CD1c-positive myeloid dendritic cell (primary cell): ENCODE measurements around the gene RNF8.
A peak's percentile ranks its signal among the peaks of the same experiment; 100 is the strongest.
"Not testable (repeated sequence)": the region's sequence is repeated elsewhere in the genome, so short reads cannot be mapped to it uniquely, and the experiment has no call there.

Experiments used
- DNase-seq: peaks from one replicate; pipeline ENCODE4 v3.0.0-alpha.2; 2016; ENCODE audit errors: extremely low spot score

Gene RNF8

GRCh38 chr6:37321101-37321500 lies 32.7 kb upstream of the RNF8 start:
- DNase-seq: no peak

DNA sequence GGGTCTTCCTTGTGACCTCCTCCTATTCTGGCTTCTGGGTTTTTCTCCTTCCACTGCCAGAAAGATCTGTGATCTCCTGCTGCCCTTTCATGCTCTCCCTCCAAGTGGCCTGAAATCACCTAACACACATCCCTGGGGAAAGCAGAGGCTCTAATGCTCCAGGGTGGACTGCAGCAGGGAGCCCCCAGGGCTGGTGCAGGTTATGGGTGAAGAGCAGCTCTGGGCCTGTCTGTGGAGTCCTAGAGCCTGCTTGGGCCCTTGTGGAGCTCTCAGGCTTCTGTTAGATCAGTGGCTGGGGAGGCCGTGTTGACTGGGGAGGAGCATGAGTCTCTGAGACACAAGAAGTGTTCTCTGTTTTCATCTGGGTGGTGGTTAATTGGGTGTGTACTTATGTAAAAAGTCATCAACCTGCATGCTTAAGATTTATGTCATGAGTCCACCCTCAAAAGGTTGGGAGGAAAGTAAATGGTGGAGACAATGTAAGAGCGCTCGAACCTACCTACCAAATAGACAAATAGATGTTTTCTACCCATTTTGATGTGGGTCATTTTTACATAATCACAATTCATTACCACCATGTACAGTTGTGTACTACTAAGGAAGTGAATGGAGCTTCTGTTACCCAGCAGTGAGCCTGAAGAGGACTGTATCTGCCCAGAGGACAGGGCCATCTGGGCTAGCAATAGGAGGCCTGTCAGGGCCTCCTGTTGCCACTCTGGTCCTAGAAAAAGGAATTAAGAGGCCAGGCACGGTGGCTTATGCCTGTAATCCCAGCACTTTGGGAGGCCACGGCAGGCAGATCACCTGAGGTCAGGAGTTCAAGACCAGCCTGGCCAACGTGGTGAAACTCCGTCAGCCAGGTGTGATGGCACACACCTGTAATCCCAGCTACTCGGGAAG lies 32.0 kb upstream of the RNF8 start:
- DNase-seq: no peak

GRCh38 chr6:37323580-37323979 lies 30.2 kb upstream of the RNF8 start:
- DNase-seq: no peak

- DNase-seq: no peak
These were observed 29.4 kb upstream of the RNF8 start for GRCh38 chr6:37324131-37325033.

GRCh38 chr6:37330345-37330744 lies 23.4 kb upstream of the RNF8 start:
- DNase-seq: not testable (repeated sequence)

DNA sequence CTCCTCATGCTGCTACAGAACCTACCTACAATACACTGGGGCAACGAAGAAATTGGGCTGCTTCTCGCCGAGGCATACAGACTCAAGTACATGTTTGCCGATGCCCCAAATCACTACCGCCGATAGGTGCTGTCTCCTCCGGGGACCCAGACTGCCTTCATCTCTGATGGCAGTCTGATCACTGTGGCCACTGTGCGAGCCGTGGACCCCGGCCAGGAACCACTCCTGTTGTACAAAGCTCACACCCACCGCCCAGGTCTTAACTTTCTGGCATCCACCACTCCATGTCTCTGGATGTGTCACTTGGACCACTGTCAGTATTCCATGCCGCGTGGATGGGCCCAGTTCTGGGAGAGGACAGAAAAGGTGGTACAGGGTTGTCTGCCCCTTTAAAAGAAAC lies 22.7 kb upstream of the RNF8 start:
- no peak for DNase-seq

- DNase-seq: no peak
These were observed 20.9 kb upstream of the RNF8 start for GRCh38 chr6:37332894-37333293.

GRCh38 chr6:37334047-37334446 lies 19.7 kb upstream of the RNF8 start:
- DNase-seq: no peak

- not testable (repeated sequence) for DNase-seq
These were observed 15.5 kb upstream of the RNF8 start for GRCh38 chr6:37338317-37338716.

- DNase-seq: no peak
These were observed 15.0 kb upstream of the RNF8 start for GRCh38 chr6:37338745-37339255.

DNA sequence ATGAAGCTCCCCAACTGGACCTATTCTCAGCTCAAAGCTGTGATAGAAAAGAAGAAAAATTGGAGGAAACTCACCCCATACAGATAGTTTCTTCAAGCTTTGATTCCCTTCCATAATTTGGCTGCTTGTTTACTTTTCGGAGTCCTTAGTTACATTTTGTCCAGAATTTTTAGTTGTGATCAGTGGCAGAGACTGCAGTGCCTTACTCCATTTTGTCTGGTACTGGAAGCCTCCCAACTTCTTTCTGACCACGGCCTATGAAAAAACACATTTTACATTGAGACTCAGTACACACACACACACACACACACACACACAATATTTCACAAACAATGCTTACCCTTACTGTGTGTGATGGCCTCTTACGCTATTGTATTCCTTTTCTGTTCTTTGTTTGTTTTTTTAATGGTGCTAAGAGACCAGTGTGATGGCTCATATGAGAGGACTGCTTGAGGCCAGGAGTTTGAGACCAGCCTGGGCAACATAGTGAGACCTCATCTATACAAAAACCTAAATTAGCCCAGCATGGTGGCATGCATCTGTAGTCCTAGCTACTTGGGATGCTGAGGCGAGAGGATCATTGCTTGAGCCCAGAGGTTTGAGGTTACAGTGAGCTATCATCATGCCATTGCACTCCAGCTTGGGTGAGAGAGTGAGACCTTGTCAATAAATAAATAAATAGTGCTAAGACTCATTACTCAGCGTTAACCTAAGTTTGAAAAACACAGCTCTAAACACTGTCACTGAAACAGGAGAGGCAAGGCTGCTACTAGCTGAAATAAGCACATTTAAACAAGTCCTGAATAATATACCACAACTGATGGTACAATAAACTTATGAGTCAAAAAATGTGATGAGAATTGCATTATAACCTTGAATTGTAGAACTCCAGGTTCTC lies 13.8 kb upstream of the RNF8 start:
- DNase-seq: no peak

- no peak for DNase-seq
These were observed 13.2 kb upstream of the RNF8 start for GRCh38 chr6:37340639-37340943.

DNA sequence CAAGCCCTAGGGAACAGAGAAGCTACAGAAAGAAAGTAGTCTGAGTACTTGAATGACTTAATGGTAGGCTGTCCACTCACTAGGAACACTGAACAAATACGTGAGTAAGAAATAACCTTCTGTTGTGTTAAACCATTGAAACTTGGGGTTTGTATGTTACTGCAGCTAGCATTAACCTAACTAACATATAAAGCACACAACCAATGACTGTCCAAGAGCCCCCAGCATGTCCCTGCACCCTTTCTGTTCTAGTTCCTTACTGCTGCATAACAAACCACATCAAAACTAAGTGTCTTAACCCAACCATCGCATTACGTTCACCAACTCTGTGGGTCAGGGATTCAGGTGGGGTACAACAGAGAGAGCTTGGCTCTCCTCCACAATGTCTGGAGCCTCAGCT lies 10.5 kb upstream of the RNF8 start:
- DNase-seq: no peak

- DNase-seq: no peak
These were observed 9.5 kb upstream of the RNF8 start for GRCh38 chr6:37344308-37344707.

- not testable (repeated sequence) for DNase-seq
These were observed 8.0 kb upstream of the RNF8 start for GRCh38 chr6:37345804-37346203.

- DNase-seq: no peak
These were observed 6.6 kb upstream of the RNF8 start for GRCh38 chr6:37347177-37347576.

GRCh38 chr6:37347670-37348111 lies 6.1 kb upstream of the RNF8 start:
- no peak for DNase-seq

DNA sequence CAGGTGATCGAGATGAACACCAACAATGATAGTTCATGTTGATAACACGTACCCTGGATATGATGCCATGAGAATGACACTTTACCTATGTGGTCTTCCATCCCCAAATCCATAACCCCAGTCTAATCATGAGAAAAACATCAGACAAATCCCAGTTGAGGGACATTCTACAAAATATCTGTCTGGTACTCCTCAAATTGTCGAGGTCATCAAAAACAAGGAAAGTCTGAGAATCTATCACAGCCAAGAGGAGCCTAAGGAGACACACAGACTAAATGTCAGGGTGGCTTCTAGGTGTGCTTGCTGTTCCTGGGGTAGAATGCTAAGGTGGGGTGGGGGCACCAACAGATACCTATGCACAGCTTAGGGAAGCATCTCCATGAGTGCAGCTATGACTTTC lies 2.8 kb upstream of the RNF8 start:
- DNase-seq: no peak

- no peak for DNase-seq
These were observed 1.4 kb upstream of the RNF8 start for GRCh38 chr6:37352384-37352783.

- peak; percentile 14 for DNase-seq
These were observed 972 bp downstream of the RNF8 start for GRCh38 chr6:37354526-37355384.

DNA sequence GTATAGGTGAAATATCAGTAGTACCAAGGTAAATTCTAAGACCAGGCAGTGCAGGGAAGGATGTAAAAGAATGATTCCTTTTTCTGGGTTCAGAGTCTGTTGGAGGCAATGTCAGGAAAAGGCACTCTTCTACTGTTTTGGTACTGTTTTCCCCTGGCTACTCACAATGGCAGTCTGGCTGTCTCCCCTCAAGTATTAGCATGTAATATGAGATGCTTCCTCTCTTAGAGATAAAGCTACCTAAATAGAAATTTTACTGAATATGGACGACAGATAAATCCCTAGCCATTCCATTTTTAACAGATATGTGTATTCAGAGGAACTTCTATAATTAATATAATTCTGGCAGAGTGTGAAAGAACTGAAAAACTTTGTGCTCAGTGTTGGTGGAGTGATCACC lies 3.5 kb downstream of the RNF8 start:
- no peak for DNase-seq
